SK-N-MC (cell line): ENCODE measurements around the gene MRPS17.

Experiments used
- DNase-seq: peaks from one replicate; pipeline ENCODE4 v3.0.0-alpha.2; 2011; ENCODE audit warnings: low read depth, low spot score
- H3K27ac ChIP-seq: fragments of 200-600 bp; sonication (generic); 2 replicates; pipeline ENCODE4 v1.5.1; 2016; ENCODE audit warnings: mixed run types
- H3K36me3 ChIP-seq: fragments of 200-600 bp; sonication (generic); 2 replicates; pipeline ENCODE4 v1.6.1; 2017; ENCODE audit warnings: antibody characterized with exemption, low read length, mixed read lengths; ENCODE audit not compliant: insufficient read depth
- H3K4me3 ChIP-seq: fragments of 200-600 bp; sonication (generic); 2 replicates; pipeline ENCODE4 v1.5.1; 2016
- H3K9ac ChIP-seq: fragments of 200-600 bp; sonication (generic); 2 replicates; pipeline ENCODE4 v1.8.0; 2017; ENCODE audit warnings: mixed run types, mixed read lengths; ENCODE audit not compliant: insufficient read length
- H3K9me3 ChIP-seq: fragments of 200-600 bp; sonication (generic); 2 replicates; pipeline ENCODE4 v1.6.1; 2017; ENCODE audit warnings: low read depth, mild to moderate bottlenecking, antibody characterized with exemption, low read length, moderate library complexity, mixed read lengths
- EZH2 ChIP-seq: fragments of 200-600 bp; sonication (generic); IDR thresholded peaks from one replicate; pipeline ENCODE4 v1.6.1; 2017; ENCODE audit warnings: antibody characterized with exemption
- FOXP2 ChIP-seq: optimal IDR thresholded peaks from 2 replicates; pipeline ENCODE3; 2011; ENCODE audit warnings: mild to moderate bottlenecking, moderate library complexity; ENCODE audit not compliant: insufficient read depth; ENCODE audit errors: extremely low read length, control extremely low read depth
- POLR2AphosphoS5 ChIP-seq: IDR thresholded peaks from 2 replicates; pipeline ENCODE4 v1.6.1; 2012; ENCODE audit warnings: mild to moderate bottlenecking, low read depth, low read length, borderline replicate concordance

MRPS17 gene

DNA sequence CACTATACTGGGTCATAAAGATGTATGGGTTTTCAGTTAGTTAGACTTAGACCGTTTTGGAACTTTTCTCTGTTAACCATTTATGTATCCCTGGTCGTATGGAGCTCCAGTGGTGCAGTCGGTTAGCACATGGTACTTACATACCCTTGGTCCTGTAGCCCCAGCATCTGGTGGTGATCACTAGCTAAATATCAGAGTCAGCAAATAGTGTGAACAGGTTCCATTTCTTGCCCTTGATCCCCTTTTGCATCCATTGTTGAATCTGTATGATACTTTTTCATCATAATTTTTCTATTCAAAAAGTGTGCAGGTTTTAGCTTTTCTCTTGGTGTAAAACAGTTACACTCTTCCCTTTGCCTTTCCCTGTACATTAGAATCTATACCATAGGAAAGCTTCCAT lies 28.6 kb downstream of the MRPS17 start:
- peaks cover 72% of the 10 kb centered on the region for H3K36me3 ChIP-seq
- no peak for TF ChIP-seq POLR2AphosphoS5
- TF ChIP-seq FOXP2 = no peak
- TF ChIP-seq EZH2 = no peak

DNA sequence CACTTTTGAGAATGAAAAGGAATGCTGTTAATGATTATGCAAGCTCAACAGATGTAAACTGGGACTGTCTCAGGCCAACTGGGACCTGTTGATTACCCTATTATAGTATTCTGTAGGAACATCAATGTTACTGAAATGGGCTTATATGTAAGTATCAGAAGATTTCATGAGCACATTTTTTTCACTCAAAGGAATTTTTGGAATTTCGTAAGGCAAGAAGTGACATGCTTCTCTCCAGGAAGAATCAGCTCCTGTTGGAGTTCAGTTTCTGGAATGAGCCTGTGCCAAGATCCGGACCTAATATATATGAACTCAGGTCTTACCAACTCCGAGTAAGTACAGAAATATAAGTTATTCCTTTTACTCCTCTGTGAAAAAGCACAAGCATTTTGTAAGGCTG lies 31.9 kb downstream of the MRPS17 start:
- H3K9ac ChIP-seq = no peak overlapping the region
- H3K4me3 ChIP-seq = no peak overlapping the region
- no peak for DNase-seq
- H3K9me3 ChIP-seq = no peaks in the 10 kb centered on the region
- TF ChIP-seq EZH2 (no peak), POLR2AphosphoS5 (no peak), FOXP2 (no peak)
- H3K27ac ChIP-seq = no peak overlapping the region
- H3K36me3 ChIP-seq = peaks cover 89% of the 10 kb centered on the region

More for the DNA sequence above, 28.6 kb downstream of the MRPS17 start:
- no peak overlapping the region for H3K4me3 ChIP-seq
- H3K9me3 ChIP-seq = no peaks in the 10 kb centered on the region
- DNase-seq = no peak
- H3K27ac ChIP-seq = no peak overlapping the region
- H3K9ac ChIP-seq = no peak overlapping the region

DNA sequence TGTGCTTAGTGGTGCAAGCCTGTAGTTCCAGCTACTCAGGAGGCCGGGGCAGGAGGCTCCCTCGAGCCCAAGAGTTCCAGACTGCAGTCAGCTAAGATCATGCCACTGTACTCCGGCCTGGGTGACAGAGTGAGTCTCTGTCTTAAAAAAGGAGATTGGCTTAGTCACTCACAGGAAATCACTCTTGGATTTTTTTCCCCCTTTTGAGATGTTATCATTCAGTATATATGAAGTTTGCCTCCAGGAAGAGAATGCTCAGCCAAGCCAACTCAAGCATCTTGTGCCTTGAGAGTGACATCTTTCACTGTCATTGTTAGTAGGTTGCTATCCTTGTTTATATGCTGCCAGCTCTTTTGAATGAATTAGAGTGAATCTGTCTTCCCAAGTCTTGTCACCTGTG lies 40.7 kb downstream of the MRPS17 start:
- no peaks in the 10 kb centered on the region for H3K9me3 ChIP-seq
- H3K36me3 ChIP-seq = peaks cover 59% of the 10 kb centered on the region
- no peak overlapping the region for H3K9ac ChIP-seq
- TF ChIP-seq FOXP2 (no peak), POLR2AphosphoS5 (no peak), EZH2 (no peak)
- DNase-seq = no peak
- H3K27ac ChIP-seq = no peak overlapping the region
- no peak overlapping the region for H3K4me3 ChIP-seq

DNA sequence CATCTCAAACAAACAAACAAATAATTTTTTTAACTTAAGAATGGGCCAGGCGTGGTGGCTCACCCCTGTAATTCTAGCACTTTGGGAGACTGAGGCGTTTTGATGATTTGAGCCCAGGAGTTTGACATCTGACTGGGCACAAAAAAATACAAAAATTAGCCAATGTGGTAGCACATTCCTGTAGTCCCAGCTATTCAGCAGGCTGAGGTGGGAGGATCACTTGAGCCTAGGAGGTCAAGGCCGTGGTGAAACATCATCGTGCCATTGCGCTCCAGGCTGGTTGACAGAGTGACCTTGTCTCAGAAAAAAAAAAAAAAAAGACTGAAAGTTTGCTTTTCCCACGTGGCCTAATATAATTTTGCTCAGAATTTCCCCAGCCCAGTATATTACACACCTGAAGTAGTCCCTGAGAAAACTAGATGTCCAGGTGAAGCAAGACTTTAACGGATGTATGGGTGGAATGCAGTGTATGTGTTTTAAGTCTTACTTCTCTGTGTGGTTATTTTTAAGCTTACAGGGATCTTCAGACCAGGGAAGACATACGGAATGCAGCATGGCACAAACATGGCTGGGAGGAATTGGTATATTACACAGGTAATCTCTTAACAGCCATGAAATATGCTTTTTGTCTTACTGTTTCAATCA lies 45.3 kb downstream of the MRPS17 start:
- TF ChIP-seq EZH2 (no peak), FOXP2 (no peak), POLR2AphosphoS5 (no peak)
- H3K36me3 ChIP-seq = peaks cover 54% of the 10 kb centered on the region
- no peak for DNase-seq
- H3K27ac ChIP-seq = no peak overlapping the region
- H3K9ac ChIP-seq = no peak overlapping the region
- no peaks in the 10 kb centered on the region for H3K9me3 ChIP-seq
- H3K4me3 ChIP-seq = no peak overlapping the region

DNA sequence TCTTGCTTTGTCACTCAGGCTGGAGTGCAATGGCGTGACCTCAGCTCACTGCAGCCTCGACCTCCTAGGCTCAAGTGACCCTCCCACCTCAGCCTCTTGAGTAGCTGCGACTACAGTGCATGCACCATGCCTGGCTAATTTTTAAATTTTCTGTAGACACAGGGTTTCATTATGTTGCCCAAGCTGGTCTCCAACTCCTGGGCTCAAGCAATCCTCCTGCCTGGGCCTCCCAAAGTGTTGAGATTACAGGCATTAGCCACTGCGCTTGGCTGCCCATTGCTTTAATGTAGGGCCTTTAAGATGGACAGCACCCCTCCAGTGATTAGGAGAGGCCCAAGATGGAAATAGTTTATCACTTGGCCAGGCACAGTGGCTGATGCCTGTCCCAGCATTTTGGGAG lies 52.1 kb downstream of the MRPS17 start:
- Histone ChIP-seq H3K4me3 (no peak overlapping the region), H3K36me3 (peaks cover 15% of the 10 kb centered on the region), H3K27ac (no peak overlapping the region), H3K9me3 (no peaks in the 10 kb centered on the region), H3K9ac (no peak overlapping the region)
- TF ChIP-seq EZH2 (no peak), POLR2AphosphoS5 (no peak), FOXP2 (no peak)
- DNase-seq = no peak
